ENCODE measurements around the gene RBM47. TPM values are rescaled to one million over a fixed set of nuclear protein-coding genes. Genes with fewer than 3 reads are reported as not detected.
"Not testable (repeated sequence)": the region's sequence is repeated elsewhere in the genome, so short reads cannot be mapped to it uniquely, and the experiment has no call there.

The RBM47 gene
- total RNA-seq, 1 experiment from 2014 or later: 70.3 TPM

DNA sequence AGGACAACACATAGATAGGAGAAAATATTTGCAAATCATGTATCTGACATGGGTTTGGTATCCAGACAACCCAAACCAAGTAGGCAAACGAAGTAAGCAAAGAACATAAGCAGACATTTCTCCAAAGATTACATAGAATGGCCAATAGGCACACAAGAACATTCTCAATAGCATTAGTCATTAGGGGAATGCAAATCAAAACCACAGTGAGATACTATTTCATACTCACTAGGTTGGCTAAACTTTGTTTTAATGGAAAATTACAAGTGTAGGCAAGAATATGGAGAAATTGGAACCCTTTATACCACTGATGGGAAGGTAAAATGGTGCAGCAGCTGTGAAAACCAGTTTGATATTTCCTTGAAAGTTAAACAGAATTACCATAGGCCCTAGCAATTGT is 219.8 kb downstream of the RBM47 start:
- H2BK15ac ChIP-seq (ENCODE audit: low read depth, low read length): no peak overlapping the region
- no peak overlapping the region for H3K56ac ChIP-seq (ENCODE audit: insufficient read length, low read depth, low read length)
- H2BK12ac ChIP-seq (ENCODE audit: insufficient read length, low read depth, low read length): no peak overlapping the region
- TF ChIP-seq CTCF (conservative IDR thresholded peaks at IDR 0.05): no peak
- no peak overlapping the region for H2AK5ac ChIP-seq (ENCODE audit: insufficient read length, low read length)
- no CpG with 5 or more reads among the region's 1 CpG for WGBS (ENCODE audit: extremely low coverage, insufficient read length, low lambda C conversion rate)
- H3K4me2 ChIP-seq (ENCODE audit: insufficient read depth, insufficient read length, low read length): no peak overlapping the region
- no peak overlapping the region for H2BK120ac ChIP-seq (ENCODE audit: low read depth, low read length, poor library complexity, severe bottlenecking)
- H2AFZ ChIP-seq (ENCODE audit: low read length): no peak overlapping the region
- H3K4ac ChIP-seq (ENCODE audit: low read depth, low read length): no peak overlapping the region
- H3K9ac ChIP-seq (ENCODE audit: extremely low read depth, insufficient read length, low read length): no peak overlapping the region
- no peak overlapping the region for H4K91ac ChIP-seq (ENCODE audit: insufficient read length, low read depth, low read length)
- no peak overlapping the region for H3K27ac Mint-ChIP-seq
- H3K4me1 Mint-ChIP-seq: no peaks in the 10 kb centered on the region
- peaks cover 12% of the 10 kb centered on the region for H3K9me3 ChIP-seq (ENCODE audit: control insufficient read depth, low read depth, low read length)
- H3K79me2 ChIP-seq (ENCODE audit: insufficient read depth, low read length): no peaks in the 10 kb centered on the region
- no peak overlapping the region for H3T11ph ChIP-seq (ENCODE audit: low read length)
- no peaks in the 10 kb centered on the region for H3K27me3 Mint-ChIP-seq (ENCODE audit: low read depth)
- no peaks in the 10 kb centered on the region for H3K4me1 ChIP-seq (ENCODE audit: insufficient read depth, low read length)
- no peak overlapping the region for H3K23ac ChIP-seq (ENCODE audit: insufficient read length, low read depth, low read length)
- peaks cover 18 to 26% (median 22%) of the 10 kb centered on the region in 3 experiments for H3K36me3 Mint-ChIP-seq (ENCODE audit: insufficient read depth in 1 of 3, low read depth in 3 of 3)
- H3K27me3 ChIP-seq (ENCODE audit: insufficient read depth, low read length): no peaks in the 10 kb centered on the region
- H2BK20ac ChIP-seq (ENCODE audit: low read depth, low read length, poor library complexity, severe bottlenecking): no peak overlapping the region
- H4K8ac ChIP-seq (replicated peaks; ENCODE audit: insufficient read length, low read depth, low read length): no peak overlapping the region
- peaks cover 25% of the 10 kb centered on the region in 2 experiments for H3K9me3 Mint-ChIP-seq
- no peak overlapping the region for H2BK5ac ChIP-seq (ENCODE audit: insufficient read length, low read length)
- H3K27ac ChIP-seq (ENCODE audit: insufficient read length, low read depth, low read length): no peak overlapping the region
- no peak overlapping the region for H3K18ac ChIP-seq (ENCODE audit: insufficient read length, low read depth, low read length)
- no peaks in the 10 kb centered on the region for H3K79me1 ChIP-seq (ENCODE audit: insufficient read depth, low read depth, low read length, poor library complexity, severe bottlenecking)
- no peak overlapping the region for H4K5ac ChIP-seq (ENCODE audit: insufficient read length, low read depth, low read length)
- H3K14ac ChIP-seq (ENCODE audit: insufficient read depth, low read length): no peak overlapping the region
- H4K20me1 ChIP-seq (ENCODE audit: control insufficient read depth, insufficient read depth, insufficient read length): no peaks in the 10 kb centered on the region
- no peak for DNase-seq
- no peaks in the 10 kb centered on the region for H3K23me2 ChIP-seq (ENCODE audit: insufficient read length, low read depth, low read length, poor library complexity, severe bottlenecking)
- no peak overlapping the region for H3K4me3 Mint-ChIP-seq

DNA sequence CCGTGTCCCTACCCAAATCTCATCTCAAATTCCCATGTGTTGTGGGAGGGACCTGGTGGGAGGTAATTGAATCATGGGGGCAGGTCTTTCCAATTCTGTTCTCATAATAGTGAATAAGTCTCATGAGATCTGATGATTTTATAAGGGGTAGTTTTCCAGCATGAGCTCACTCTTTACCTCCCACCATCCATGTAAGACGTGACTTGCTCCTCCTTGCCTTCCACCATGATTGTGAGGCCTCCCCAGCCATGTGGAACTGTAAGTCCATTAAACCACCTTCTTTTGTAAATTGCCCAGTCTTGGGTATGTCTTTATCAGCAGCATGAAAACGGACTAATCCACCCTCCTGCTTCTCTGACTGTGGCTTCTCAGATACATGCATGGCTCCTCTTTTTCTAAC is 222.2 kb downstream of the RBM47 start:
- not testable (repeated sequence) for H3K27ac ChIP-seq (ENCODE audit: insufficient read length, low read depth, low read length); H2BK5ac ChIP-seq (ENCODE audit: insufficient read length, low read length); H3K27me3 Mint-ChIP-seq (ENCODE audit: low read depth); H4K5ac ChIP-seq (ENCODE audit: insufficient read length, low read depth, low read length); H2AFZ ChIP-seq (ENCODE audit: low read length); H3K79me1 ChIP-seq (ENCODE audit: insufficient read depth, low read depth, low read length, poor library complexity, severe bottlenecking); H3K4me3 Mint-ChIP-seq; H3K4me2 ChIP-seq (ENCODE audit: insufficient read depth, insufficient read length, low read length); H3K9ac ChIP-seq (ENCODE audit: extremely low read depth, insufficient read length, low read length); H3K4me1 ChIP-seq (ENCODE audit: insufficient read depth, low read length); H4K8ac ChIP-seq (replicated peaks; ENCODE audit: insufficient read length, low read depth, low read length); H2BK12ac ChIP-seq (ENCODE audit: insufficient read length, low read depth, low read length); H3K27me3 ChIP-seq (ENCODE audit: insufficient read depth, low read length); H2AK5ac ChIP-seq (ENCODE audit: insufficient read length, low read length); H3K23me2 ChIP-seq (ENCODE audit: insufficient read length, low read depth, low read length, poor library complexity, severe bottlenecking); H3K14ac ChIP-seq (ENCODE audit: insufficient read depth, low read length); H3K27ac Mint-ChIP-seq; H3T11ph ChIP-seq (ENCODE audit: low read length); H3K4ac ChIP-seq (ENCODE audit: low read depth, low read length); H3K23ac ChIP-seq (ENCODE audit: insufficient read length, low read depth, low read length); H2BK120ac ChIP-seq (ENCODE audit: low read depth, low read length, poor library complexity, severe bottlenecking); H3K56ac ChIP-seq (ENCODE audit: insufficient read length, low read depth, low read length); H4K20me1 ChIP-seq (ENCODE audit: control insufficient read depth, insufficient read depth, insufficient read length); H3K18ac ChIP-seq (ENCODE audit: insufficient read length, low read depth, low read length); H2BK15ac ChIP-seq (ENCODE audit: low read depth, low read length); H3K79me2 ChIP-seq (ENCODE audit: insufficient read depth, low read length); H4K91ac ChIP-seq (ENCODE audit: insufficient read length, low read depth, low read length); DNase-seq; H2BK20ac ChIP-seq (ENCODE audit: low read depth, low read length, poor library complexity, severe bottlenecking)
- Mint-ChIP-seq H3K36me3 (ENCODE audit: insufficient read depth in 1 of 3, low read depth in 3 of 3) (peaks cover 18 to 26% (median 22%) of the 10 kb centered on the region in 3 experiments), H3K9me3 (peaks cover 25% of the 10 kb centered on the region in 2 experiments), H3K4me1 (peaks cover 9 to 10% of the 10 kb centered on the region in 2 experiments)
- WGBS (ENCODE audit: extremely low coverage, insufficient read length, low lambda C conversion rate): no CpG with 5 or more reads among the region's 3 CpGs
- H3K9me3 ChIP-seq (ENCODE audit: control insufficient read depth, low read depth, low read length): peaks cover 12% of the 10 kb centered on the region

All from H9 (cell line).